Stimulated activated CD4-positive, alpha-beta T cell treated with anti-CD3 and anti-CD28 coated beads, TNF-alpha, amount 100 ng/mL, for 1 hour (primary cell): ENCODE measurements around the gene NR2E3.
"Not testable (repeated sequence)": the region's sequence is repeated elsewhere in the genome, so short reads cannot be mapped to it uniquely, and the experiment has no call there.

ENCODE experiments used
- DNase-seq, 3 donors: peaks; one replicate each; pipeline ENCODE4 v3.0.0-alpha.2; 2020; ENCODE audit warnings: low read depth in 3 of 3, low spot score in 1 of 3

The NR2E3 gene

DNA sequence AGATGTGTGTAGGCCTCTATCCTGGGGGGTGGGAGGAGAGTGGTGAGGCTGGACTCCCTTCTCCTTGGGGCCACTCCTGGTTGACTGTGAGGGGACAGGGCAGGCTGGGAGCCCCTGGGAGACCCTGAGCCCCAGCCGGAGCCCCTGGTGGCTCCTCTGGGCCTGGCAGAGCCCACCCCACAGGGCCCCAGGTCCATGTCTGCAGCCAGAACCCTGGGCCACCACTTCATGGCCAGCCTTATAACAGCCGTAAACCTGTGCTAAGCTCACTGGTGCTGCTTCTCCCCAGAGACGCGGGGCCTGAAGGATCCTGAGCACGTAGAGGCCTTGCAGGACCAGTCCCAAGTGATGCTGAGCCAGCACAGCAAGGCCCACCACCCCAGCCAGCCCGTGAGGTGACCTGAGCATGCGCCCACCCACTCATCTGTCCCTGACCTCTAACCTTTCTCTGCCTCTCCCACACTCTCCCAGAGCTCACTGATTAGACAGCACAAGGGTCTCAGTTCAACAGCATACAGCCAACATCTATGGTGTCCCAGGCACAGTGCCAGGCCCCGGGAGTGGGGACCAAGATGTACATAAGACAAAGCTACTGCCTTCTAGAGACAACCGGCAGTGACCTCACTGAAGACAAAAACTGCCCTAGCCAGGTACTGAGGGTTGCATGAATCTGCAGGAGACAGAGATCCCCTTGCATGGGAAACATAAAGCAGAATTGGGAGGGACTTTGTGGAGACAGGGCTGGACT lies 3.5 kb downstream of the NR2E3 start:
- no peak for DNase-seq

DNA sequence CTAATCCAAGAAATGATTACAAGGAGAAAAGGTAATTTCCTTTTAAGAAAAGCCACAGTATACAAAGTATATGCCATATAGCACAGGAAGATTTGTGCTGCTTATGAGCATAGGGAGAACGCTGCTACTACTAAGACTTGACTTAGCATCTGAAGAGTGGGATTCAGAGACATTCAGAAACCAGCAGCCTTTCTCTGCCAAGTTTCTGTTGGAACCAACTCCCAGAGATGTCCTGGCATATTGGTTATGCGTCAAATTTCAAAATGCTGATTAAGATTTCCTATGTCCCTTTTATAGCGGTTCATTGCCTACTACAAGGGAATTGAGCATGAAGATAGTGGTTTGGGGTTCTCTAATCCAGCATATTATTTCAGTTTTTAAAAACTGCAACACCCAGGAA lies 4.9 kb downstream of the NR2E3 start:
- no peak for DNase-seq

DNA sequence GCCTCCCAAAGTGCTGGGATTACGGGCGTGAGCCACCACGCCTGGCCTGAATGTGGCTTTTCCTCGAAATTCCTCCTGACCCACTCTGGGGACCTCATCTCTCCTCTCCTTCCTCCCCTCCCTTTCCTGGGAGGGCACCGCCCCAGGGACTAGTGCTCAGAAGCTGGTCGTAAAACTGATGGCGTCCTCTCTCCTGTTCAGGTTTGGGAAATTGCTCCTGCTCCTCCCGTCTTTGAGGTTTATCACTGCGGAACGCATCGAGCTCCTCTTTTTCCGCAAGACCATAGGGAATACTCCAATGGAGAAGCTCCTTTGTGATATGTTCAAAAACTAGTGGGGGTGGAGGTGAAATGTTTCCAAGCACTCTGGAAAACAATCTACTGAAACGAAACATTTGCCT lies 7.0 kb downstream of the NR2E3 start:
- no peak for DNase-seq

DNA sequence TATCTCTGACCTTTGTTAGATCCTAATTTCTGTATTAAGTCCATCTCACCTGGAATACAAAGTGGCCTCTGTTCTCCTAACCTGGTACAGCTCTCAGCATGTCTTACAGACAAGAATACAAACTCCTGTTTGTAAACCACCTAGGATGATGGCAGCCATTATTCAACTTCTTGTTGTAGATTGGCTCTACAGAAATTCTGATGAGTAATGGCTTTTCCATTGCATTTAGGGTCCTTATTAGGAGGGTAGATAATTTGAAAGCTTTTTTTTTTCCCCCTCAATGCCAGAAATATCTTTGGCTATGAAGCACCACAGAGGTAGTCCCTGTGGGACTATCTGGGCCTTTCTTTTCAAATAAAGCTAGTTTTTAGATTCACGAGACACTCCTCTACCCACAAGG lies 9.8 kb downstream of the NR2E3 start:
- DNase-seq, result no peak

DNA sequence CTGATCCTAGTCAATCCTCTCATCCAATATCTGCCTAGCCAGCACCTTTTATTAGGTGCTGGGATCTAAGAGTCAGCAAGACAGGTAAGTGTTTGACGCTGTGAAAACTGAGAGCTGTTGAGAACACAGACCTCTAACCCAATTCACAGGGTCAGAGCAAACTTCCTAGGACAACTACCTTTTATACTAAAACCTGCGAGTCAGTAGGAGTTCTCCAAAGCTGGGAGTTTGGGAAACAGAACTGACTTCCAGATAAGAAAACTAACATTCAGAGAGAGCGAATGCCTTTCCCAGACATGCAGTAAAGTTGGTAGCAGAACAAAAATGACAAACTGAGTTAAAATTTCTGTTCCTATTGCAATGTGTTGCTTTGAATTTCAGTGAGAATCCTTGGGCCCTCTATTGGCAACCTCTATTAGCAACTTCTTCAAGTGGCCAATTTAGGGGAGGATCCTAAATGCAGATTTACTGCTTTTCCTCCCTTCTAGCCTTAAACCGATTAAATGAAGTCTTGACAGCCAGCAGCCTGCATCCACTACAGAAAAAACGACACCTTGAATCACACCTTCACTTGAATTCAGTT lies 11.3 kb downstream of the NR2E3 start:
- no peak for DNase-seq

DNA sequence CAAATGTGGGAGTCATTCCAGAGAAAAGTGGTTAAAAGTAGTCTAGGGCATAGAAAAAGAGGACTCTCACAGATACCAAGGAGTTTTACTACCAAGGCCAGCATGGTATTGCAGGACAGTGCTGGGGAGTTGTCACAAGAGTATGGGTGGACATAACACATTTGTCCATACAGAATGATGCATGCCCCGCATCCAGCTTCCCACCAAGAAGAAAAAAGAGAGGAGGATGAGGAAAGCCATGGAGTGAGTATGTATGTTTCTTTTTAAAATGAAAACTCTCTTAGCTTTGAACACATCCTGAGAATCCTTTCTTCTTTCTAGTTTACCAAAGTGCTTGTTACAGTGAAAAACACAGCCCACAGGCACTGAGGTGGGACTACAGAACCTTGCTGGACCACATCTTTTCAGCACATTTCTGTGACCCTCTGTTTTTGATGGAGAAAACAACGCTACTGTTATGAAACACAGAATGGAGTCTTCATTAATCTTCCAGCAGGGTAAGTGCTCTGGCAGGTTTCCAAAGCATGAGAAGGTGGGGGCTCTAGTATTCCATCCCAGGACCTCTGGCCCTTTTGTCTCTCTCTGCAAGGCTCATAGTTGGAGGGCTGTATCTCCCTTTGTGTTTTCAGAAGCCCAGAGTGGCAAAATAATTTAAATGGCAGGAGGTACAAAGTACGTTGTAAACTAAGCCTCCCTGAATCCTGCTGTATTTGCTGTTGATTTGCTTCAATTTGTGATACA lies 12.7 kb downstream of the NR2E3 start:
- DNase-seq, result no peak

DNA sequence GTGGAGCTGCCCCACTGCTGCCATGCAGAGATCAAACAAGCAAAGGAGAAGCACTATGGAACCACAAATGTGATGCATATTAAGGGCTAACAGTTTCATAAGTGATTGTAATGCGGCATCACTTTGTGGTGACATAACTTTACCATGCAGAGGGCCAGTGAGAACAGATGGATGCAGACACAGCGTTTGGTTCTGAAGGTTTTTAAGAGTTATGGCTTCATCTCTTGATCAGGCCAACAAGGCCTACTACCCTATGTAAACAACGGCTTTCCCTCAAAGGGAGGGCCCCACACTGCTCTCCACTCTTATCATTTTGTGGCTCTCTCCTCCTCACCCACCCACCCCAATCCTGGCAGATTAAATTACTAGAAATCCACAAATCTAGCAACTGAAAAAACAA lies 13.4 kb downstream of the NR2E3 start:
- DNase-seq, result no peak

DNA sequence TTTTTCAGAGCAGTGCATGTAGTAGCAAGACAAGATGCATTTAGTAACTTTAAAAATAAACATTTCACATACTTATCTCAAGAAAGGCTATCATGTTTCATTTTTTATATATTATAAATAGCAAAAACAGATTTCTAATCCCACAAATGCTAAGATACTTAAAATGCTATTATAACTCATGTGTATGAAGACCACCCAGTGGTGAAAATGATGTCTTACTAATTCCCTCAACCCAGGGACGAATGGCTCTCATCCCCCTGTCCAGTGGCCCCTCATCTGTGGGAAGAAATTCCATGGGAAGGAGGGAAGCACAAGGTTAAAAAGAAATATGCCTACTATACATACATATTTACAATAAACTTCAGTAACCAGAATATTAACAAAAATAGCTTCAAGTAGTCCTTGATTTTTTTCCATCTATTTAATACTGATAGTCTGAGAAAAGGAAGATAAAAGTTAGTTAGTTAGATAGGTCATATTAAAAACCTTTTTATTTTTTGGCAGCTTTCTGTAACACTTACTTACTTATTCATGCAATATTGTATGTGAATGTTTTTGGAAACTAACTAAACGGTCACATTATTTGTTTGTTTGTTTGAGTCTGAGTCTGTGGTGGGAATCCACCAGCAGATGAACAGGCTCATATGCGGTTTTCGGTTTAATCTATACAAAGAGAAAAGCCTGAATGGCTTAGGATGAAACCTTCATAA lies 14.8 kb downstream of the NR2E3 start:
- DNase-seq, result no peak

DNA sequence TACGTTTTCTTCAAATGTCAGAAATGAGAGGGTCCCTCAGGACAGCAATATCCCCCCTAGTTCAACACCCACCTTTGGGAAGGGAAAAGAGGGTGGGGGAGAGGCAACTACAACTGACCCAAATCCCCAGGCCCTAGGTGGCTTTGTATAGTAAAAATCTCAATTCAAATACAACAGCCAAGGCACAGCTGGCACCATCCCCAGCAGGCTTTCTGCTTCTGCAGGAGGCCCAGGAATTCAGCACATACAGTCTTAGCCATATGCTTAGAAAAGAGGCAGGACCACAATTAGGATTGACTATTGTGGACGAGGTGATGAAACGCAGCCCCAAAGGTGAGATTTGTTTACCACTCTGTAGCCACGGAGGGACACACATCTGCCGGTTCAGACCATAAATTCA lies 15.8 kb downstream of the NR2E3 start:
- DNase-seq, result no peak

DNA sequence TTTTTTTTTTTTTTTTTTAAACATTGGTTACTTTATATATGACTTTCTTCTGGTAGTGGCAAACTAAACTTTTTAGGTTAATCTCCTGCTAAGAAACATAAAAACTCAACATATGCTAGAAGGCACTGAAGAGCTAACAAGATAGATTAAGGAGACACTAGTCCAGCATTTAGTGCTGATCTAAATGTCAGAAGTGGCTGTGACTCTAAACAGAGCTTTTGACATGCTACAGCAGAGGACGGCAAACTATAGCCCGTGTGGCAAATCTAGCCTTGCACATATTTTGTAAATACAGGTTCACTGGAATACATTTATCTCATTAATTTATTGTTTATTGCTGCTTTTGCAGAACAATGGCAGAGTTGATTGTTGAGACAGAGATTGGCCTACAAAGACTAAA lies 20.6 kb downstream of the NR2E3 start:
- no peak for DNase-seq

DNA sequence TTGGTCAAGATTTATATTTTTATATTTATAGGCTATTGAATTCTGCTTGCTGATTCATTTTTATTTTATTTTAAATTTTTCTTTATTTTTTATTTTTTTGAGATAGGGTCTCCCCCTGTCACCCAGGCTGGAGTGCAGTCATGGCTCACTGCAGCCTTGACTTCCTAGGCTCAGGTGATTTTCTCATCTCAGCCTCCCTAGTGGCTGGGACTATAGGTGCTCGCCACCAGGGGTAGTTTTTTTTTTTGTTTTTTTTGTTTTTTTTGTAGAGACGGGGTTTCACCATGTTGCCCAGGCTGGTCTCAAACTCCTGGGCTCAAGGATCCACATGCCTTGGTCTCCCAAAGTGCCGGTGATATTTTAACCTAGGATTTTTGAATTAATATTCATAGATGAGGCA lies 31.2 kb downstream of the NR2E3 start:
- no peak for DNase-seq

DNA sequence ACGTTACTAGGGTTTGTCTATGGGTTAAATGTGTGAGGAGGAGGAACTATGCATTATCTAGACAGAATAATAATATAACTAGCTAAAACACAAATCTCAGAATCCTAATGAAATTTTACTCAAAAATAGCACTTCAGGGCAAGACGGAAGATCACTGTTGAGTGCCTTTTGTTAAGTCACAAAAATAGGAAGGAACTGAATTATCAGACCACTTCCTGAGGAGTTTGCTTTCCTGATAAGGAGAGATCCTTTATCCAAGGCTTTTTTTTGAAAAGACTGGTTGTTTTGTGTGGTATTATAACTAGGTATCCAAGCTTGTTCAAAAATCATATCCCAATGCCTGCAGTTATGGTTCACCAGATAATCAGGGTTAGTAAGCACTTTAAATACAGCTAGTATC lies 34.6 kb downstream of the NR2E3 start:
- DNase-seq, result no peak

DNA sequence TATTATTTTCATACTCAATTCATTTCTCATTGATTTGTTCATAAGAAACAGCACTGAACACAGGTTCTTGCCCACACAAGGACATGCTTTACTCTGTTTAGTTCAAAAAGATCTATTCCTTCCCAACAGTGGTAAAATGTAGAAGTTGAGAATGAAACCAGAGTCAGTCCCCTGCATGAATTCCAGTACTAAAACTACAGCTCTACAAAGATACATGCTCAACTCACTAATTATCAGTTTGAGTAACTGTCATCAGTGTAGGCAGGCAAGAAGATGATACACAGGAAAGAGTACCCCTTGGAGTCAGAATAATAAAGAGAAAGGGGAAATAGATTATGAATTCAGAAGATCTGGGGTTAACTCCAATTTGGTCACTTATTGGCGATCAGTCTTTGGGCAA lies 43.2 kb downstream of the NR2E3 start:
- no peak for DNase-seq

DNA sequence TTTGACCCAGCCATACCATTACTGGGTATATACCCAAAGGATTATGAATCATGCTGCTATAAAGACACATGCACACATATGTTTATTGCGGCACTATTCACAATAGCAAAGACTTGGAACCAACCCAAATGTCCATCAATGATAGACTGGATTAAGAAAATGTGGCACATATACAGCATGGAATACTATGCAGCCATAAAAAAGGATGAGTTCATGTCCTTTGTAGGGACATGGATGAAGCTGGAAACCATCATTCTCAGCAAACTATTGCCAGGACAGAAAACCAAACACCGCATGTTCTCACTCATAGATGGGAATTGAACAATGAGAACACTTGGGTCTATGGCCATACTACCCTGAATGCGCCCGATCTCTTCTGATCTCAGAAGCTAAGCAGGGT lies 47.9 kb downstream of the NR2E3 start:
- DNase-seq, result not testable (repeated sequence)
